AG04449 (cell line): Measurements from ENCODE around the gene ADM2.

Experiments used
- CTCF ChIA-PET: fragments of 350-600 bp; formaldehyde crosslinking; extraction: SDS; loops from one replicate; lab custom pipeline; 2021; ENCODE audit warnings: antibody characterized with exemption; lab: Yijun Ruan, JAX
- POLR2A ChIA-PET: fragments of 400-600, 350-600 bp; formaldehyde crosslinking; extraction: SDS; loops from one replicate; lab custom pipeline; 2020; ENCODE audit warnings: antibody characterized with exemption, inconsistent platforms; lab: Yijun Ruan, JAX
- DNase-seq: peaks from one replicate; pipeline ENCODE4 v3.0.0-alpha.2; 2010; ENCODE audit warnings: low read depth, low spot score
- H3K4me3 ChIP-seq: 2 replicates; pipeline ENCODE4 v1.5.1; 2011; ENCODE audit warnings: low read depth, mild to moderate bottlenecking, control low read depth, low read length
- CTCF ChIP-seq: IDR thresholded peaks from one replicate; pipeline ENCODE4 v1.5.1; 2011; ENCODE audit warnings: mild to moderate bottlenecking, moderate library complexity, low read length, control low read depth, inconsistent platforms; ENCODE audit not compliant: insufficient read depth; ENCODE audit errors: missing control alignments

Gene ADM2

GRCh38 chr22:50474710-50475651 lies 6.4 kb upstream of the ADM2 start, which contains the start of gene SBF1:
SBF1 (minus strand) TSS chr22:50475035; CDS start chr22:50474840, 195 bp downstream.
- peak within 1 kb of the TSS; percentile 68 for H3K4me3 ChIP-seq
- no peak for TF ChIP-seq CTCF
- DNase-seq = no peak
- CTCF ChIA-PET = interaction anchor here (1.1 kb wide), 1 partner anchor 146 kb away, joined by 3 read pairs; no protein-coding TSS in a partner anchor
- POLR2A ChIA-PET = no interaction called here

DNA sequence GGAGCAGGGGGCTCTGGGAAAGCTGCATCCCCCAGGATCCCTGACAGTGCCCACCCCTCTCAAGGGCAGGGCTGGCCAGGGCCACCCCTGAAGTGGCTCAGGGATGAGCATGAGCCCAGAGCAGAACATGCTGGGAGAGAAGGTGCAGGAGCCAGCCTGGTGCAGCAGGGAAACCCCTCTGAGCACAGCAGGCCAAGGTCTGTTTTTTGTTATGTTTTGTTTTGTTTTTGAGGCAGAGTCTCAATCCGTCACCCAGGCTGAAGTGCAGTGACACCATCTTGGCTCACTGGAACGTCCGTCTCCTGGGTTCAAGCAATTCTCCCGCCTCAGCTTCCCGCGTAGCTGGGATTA lies 5.7 kb upstream of the ADM2 start:
- TF ChIP-seq CTCF = no peak
- CTCF ChIA-PET = no interaction called here
- POLR2A ChIA-PET = no interaction called here
- H3K4me3 ChIP-seq = no peak overlapping the region
- no peak for DNase-seq

GRCh38 chr22:50476868-50477267 lies 4.5 kb upstream of the ADM2 start:
- ChIA-PET CTCF (interaction anchor here (1.1 to 2.0 kb wide), 2 partner anchors 21 to 49 kb away, joined by 3 to 8 read pairs; partner anchors contain the start of gene SCO2), POLR2A (no interaction called here)
- no peak for DNase-seq
- no peak for TF ChIP-seq CTCF
- H3K4me3 ChIP-seq = no peak overlapping the region

DNA sequence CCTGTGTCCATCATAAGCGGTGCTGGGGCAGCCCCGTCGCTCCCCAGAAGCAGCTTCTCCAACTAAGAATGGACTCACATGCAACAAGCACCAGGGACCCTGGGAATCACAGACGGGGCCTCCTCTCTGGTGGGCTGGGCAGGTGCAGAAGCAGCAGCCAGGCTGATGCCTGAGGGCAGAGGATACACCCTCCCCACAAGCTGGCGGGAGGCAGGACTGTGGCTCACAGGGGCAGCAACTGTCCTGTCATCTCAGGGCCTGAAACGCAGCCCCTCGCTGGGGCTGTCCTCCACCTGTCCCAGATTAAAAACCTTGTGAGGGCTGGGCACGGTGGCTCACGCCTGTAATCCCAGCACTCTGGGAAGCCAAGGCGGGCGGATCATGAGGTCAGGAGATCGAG lies 3.4 kb upstream of the ADM2 start:
- no peak for DNase-seq
- CTCF ChIA-PET = interaction anchor here (2.0 kb wide), 1 partner anchor 48 kb away, joined by 8 read pairs; the partner anchor contains the start of gene SCO2
- POLR2A ChIA-PET = interaction anchor here (0.5 kb wide), 1 partner anchor 147 kb away, joined by 4 read pairs; no protein-coding TSS in a partner anchor

DNA sequence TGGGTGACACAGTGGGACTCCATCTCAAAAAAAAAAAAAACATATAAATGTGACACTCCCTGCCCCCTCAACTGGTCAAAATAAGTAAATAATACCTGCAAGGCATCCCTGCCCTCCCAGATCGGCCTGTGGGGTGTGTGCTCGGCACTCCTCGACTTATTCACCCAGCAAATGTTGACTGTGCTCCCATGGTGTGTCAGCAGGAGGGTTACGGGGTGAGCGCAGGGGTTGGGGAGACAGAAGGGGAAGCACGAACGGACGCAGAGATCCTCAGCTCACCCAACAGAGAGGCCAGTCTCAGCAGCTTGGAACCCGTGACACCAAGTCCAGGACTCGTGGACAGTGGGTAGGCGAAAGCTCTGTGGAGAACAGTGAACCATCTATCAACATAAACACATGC lies 1.6 kb upstream of the ADM2 start:
- no peak for DNase-seq
- TF ChIP-seq CTCF = no peak
- no peak overlapping the region for H3K4me3 ChIP-seq
- ChIA-PET POLR2A (no interaction called here), CTCF (interaction anchor here (0.6 to 2.1 kb wide), 2 partner anchors 18 to 46 kb away, joined by 3 to 9 read pairs; no protein-coding TSS in a partner anchor)

More for the DNA sequence above, 3.4 kb upstream of the ADM2 start:
- no peak for TF ChIP-seq CTCF
- H3K4me3 ChIP-seq = no peak overlapping the region

DNA sequence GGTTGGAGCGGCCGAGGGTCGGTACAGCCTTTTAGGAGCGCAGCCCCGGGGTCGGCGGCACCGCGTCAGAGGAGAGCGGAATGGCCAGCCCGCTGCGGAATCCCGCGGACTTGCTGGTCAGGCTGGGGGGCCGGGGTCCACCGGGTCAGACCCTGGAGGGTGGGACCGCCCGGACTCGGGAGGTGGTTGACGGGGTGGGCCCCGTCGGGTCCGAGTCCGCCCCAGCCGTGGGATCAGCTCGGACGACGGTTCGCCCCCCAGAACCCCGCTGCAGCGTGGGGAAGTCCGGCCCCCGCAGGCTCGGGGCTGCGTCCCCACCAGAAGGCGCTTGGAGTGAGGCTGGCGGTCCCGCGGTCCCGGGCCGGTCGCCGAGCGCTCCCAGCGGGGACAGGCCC lies 301 bp upstream of the ADM2 start:
- POLR2A ChIA-PET = no interaction called here
- CTCF ChIA-PET = interaction anchor here (1.2 to 2.1 kb wide), 2 partner anchors 13 to 16 kb away, joined by 4 to 9 read pairs; no protein-coding TSS in a partner anchor
- TF ChIP-seq CTCF = no peak
- peak overlapping the region; percentile 70 for H3K4me3 ChIP-seq
- DNase-seq = no peak
